IPS-18c (cell line): Measurements from ENCODE around the gene TRIB2.

ENCODE experiments used
- H3K4me3 ChIP-seq: 2 replicates; pipeline ENCODE4 v1.7.0; 2013; ENCODE audit warnings: low read depth, mild to moderate bottlenecking, low read length, moderate library complexity; ENCODE audit not compliant: insufficient read depth
- H3K9me3 ChIP-seq: one replicate; pipeline ENCODE4 v1.6.1; 2013; ENCODE audit warnings: mild to moderate bottlenecking, low read length, moderate library complexity; ENCODE audit not compliant: control insufficient read depth, insufficient read depth

The TRIB2 gene

GRCh38 chr2:12778811-12779579 lies 62.3 kb downstream of the TRIB2 start:
- Histone ChIP-seq H3K4me3 (no peak overlapping the region), H3K9me3 (no peaks in the 10 kb centered on the region)

DNA sequence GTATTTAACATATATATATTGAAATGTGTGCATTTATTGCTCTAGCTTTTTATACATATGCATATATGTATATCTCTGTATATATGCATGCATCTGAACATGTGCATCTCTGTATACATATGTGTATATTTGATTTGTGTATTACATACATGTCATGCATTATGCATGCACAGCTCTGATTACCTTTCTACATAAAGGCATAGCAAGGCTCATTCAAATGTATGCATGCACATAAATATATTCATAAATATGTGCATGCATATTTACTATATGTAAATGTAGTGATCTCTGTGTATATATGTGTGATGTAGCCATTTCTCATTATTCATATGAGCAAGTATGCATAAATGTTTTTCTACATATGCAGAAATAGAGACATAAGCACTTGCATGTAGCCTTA lies 64.6 kb downstream of the TRIB2 start:
- Histone ChIP-seq H3K9me3 (no peaks in the 10 kb centered on the region), H3K4me3 (no peak overlapping the region)

DNA sequence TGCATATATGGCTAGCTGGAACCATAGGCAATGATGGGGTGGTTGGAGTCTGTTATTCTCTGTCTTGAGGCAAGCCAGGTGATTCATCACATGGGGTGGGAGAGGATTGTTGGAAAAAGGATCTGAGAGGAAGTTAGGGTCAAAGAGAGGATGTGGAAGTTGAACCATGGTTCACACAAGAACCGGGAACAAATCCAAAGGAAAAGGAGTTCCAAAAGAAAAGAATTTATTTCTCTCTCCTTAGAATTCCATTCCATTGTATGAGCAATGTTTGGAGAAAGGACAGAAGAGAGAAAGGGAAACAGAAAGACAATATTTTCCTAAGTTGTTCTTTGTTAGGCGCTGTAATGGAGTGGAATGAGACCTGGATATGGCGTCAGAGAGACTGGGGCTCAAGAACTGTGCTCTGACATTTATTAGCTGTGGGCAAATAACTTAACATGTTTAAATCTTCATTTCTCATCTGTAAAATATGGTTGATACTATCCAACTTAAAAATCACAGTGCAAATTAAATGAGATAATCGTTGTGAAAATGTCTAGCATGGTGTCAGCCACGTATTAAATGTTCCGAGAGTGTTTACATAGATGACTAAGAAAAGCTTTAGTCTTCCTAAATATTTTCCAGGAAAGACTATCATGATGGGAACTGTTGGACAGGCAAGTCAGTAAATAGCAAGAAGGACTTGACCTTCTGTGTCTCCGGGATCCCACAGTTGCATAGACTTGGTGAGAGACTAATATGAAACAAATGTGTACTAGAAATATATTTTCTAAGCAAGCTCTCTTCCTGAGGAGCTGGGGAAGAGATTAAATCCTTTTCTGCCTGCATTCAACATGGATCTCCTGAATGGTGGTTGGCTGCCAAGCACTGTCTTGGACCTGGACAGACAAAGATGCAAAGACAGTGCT lies 71.4 kb downstream of the TRIB2 start:
- no peak overlapping the region for H3K4me3 ChIP-seq
- H3K9me3 ChIP-seq = no peaks in the 10 kb centered on the region

DNA sequence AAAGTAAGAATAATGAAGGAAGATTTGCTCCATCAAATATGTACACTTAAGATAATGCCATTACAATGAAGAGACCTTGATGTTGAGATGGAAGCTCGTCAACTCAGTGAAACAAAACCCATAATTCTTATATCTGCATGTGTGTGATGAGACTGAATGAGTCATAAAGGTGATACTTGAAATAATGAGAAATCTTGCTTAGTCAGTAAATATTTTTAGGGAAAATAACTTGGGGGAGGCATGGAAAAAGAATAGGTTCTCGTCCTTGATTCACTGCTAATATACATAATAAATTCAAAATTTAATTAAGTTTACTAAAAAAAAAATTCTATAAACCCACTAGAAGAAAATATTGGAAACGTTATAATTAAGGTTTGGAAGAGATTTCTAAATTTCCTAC lies 75.2 kb downstream of the TRIB2 start:
- Histone ChIP-seq H3K9me3 (no peaks in the 10 kb centered on the region), H3K4me3 (no peak overlapping the region)
